ENCODE measurements around the gene PCBD2.

DNA sequence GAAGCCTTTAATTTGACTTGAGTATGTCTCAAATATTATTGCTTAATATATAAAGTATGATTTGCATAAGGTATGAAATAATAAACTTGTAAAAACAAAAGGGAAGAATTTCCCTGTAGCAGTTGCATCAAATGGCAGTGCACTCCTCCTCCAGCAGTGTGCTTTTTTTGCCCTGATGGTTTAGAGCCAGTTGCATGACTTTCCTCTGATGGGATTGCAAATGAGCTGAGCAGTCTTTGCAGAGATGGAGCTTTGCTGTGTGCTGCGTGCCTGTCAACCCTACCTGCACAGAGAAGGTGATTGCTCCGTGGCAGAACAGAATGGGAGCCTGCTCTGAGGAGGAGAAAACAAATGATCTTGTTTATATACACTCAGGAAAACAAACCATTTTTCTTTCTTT lies 40.1 kb downstream of the PCBD2 start:
- no peak for TF ChIP-seq POLR2AphosphoS5 (IDR thresholded peaks at IDR 0.05; ENCODE audit: low read depth, low read length)
- no peak for TF ChIP-seq TAF1 (IDR thresholded peaks at IDR 0.05; ENCODE audit: borderline replicate concordance, insufficient read depth, low read length)
- no peak for TF ChIP-seq SIN3A (IDR thresholded peaks at IDR 0.05; ENCODE audit: borderline replicate concordance, insufficient read depth, low read length)
- TF ChIP-seq REST (IDR thresholded peaks at IDR 0.05; ENCODE audit: insufficient read depth in 1 of 2, low read depth in 2 of 2, low read length in 2 of 2): no peak

Measured in PFSK-1 (cell line).